Suprapubic skin (tissue), 4 donors: Measurements from ENCODE around the gene TTC36. TPM values are rescaled to one million over a fixed set of nuclear protein-coding genes. Genes with fewer than 3 reads are reported as not detected.

Experiments used
- DNase-seq, 2 donors: peaks; one replicate each; pipeline ENCODE4 v3.0.0-alpha.2; 2019; ENCODE audit warnings: low spot score in 2 of 2
- H3K27ac ChIP-seq: fragments of 200-600 bp; sonication (generic); one replicate; pipeline ENCODE4 v1.5.1; 2019
- H3K27me3 ChIP-seq: fragments of 200-600 bp; sonication (generic); one replicate; pipeline ENCODE4 v1.5.1; 2019
- H3K36me3 ChIP-seq: fragments of 200-600 bp; sonication (generic); one replicate; pipeline ENCODE4 v1.5.1; 2019
- H3K4me1 ChIP-seq: fragments of 200-600 bp; sonication (generic); one replicate; pipeline ENCODE4 v1.5.1; 2019
- H3K4me3 ChIP-seq: fragments of 200-600 bp; sonication (generic); one replicate; pipeline ENCODE4 v1.5.1; 2019; ENCODE audit warnings: mild to moderate bottlenecking
- H3K9me3 ChIP-seq: fragments of 200-600 bp; sonication (generic); one replicate; pipeline ENCODE4 v1.5.1; 2019
- CTCF ChIP-seq, 2 donors: fragments of 200-600 bp in 1 of 2; fragments of 450-650 bp in 1 of 2; sonication (generic) in 1 of 2; IDR thresholded peaks; one replicate each; pipeline ENCODE4 v1.5.1; 2016 to 2019; ENCODE audit warnings: antibody characterized with exemption in 2 of 2, mild to moderate bottlenecking in 1 of 2, moderate library complexity in 1 of 2
- EP300 ChIP-seq: sonication (generic); formaldehyde crosslinking; IDR thresholded peaks from one replicate; pipeline ENCODE4 v1.6.1; 2017; ENCODE audit warnings: antibody characterized with exemption
- POLR2A ChIP-seq, 2 donors: fragments of 450-650 bp; IDR thresholded peaks; one replicate each; pipeline ENCODE4 v1.6.1; 2017; ENCODE audit warnings: antibody characterized with exemption in 2 of 2, mild to moderate bottlenecking in 2 of 2, moderate library complexity in 2 of 2
- POLR2AphosphoS5 ChIP-seq, 3 donors: sonication (generic); formaldehyde crosslinking; IDR thresholded peaks; one replicate each; pipeline ENCODE4 v1.6.1; 2017; ENCODE audit warnings: antibody characterized with exemption in 3 of 3
- WGBS: methylation state at CpG from one replicate; pipeline ENCODE4 v1.1.5; 2018; 5-methylcytosine and 5-hydroxymethylcytosine counted together
- total RNA-seq, 4 donors: library from RNA; depleted of rRNA; stranded (reverse); fragments of >200 nt; gene quantifications; one replicate each; pipeline ENCODE4 v1.1.0, GENCODE V29; 2016

Gene TTC36
- total RNA-seq, 4 donors from 2014 or later: 3.0 TPM; not detected in 3

DNA sequence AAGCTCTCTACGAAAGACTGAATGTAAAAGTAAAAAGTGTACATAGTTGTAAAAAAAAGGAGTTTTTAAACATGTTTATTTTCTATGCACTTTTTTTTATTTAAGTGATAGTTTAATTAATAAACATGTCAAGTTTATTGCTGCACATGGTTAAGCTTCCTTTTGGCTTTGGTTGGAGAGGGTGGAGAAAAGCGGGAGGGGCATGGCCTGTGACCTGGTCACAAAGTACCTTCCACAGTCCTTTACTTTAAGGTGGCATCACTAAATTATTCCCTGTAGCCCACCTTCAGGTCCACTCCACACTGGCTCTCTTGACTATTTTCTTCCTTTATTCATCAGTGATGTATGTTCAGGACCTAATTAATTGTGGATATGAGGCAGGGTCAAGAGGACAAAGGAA, 586 bp upstream of the TTC36 start:
- no peak for DNase-seq
- H3K9me3 ChIP-seq: no peaks in the 10 kb centered on the region
- no peak overlapping the region for H3K4me3 ChIP-seq
- no peak overlapping the region for H3K27ac ChIP-seq
- 86% methylated on average over 2 of the region's 2 CpGs for WGBS
- peaks cover 29% of the 10 kb centered on the region for H3K36me3 ChIP-seq
- H3K27me3 ChIP-seq: no peaks in the 10 kb centered on the region
- peaks cover 42% of the 10 kb centered on the region for H3K4me1 ChIP-seq
- TF ChIP-seq CTCF (IDR thresholded peaks at IDR 0.05) (no peak), POLR2AphosphoS5 (IDR thresholded peaks at IDR 0.05) (no peak), EP300 (no peak), POLR2A (IDR thresholded peaks at IDR 0.05) (no peak)

DNA sequence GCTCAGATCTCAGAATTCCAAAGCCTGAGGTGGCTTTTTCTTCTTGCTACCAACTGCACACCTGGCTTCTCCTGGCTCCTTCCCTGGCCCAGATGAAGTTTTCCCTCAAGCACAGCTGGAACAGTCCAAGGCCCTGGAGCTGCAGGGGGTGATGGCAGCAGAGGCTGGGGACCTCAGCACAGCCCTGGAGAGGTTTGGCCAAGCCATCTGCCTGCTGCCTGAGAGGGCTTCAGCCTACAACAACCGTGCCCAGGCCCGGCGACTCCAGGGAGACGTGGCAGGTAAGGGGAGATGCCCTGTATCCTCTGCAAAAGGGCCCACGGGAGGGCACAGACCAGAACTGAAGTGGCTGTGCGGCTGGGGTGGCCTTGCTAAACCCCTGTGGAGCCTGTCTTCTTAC, 1.2 kb downstream of the TTC36 start:
- H3K36me3 ChIP-seq: peaks cover 12% of the 10 kb centered on the region

DNA sequence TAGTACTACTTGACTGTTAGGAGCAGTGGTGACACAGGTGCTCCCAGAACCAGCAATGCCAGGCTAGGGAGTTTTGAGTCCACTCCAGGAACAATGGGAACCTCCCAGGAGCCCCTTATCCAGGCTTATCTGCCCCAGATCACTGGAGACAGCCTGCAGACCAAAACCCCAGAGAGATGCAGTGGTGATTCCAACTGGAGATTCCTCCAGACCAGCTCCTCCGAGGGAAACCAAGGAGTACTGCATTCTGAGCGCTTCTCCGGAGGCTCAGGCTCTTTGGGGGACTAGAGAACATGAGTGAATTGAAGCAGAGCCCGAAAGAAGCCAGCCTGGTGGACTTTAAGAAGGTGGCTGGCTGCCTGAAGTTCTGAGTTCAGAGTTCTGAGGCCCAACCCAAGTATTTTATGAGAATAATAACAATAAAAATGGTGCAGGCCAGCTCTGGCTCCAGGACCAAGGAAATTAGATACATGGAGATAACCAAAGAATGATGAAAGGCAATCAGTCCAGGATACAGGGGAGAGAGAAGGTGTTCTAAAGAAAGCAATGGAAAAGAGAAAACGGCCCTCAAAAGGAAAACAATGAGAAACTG, 2.4 kb downstream of the TTC36 start:
- H3K9me3 ChIP-seq: no peaks in the 10 kb centered on the region
- peaks cover 36% of the 10 kb centered on the region for H3K4me1 ChIP-seq
- H3K27ac ChIP-seq: no peak overlapping the region
- TF ChIP-seq CTCF (IDR thresholded peaks at IDR 0.05): no peak
- no peak for TF ChIP-seq POLR2A (IDR thresholded peaks at IDR 0.05)
- no peak for TF ChIP-seq EP300
- no peak for TF ChIP-seq POLR2AphosphoS5 (IDR thresholded peaks at IDR 0.05)
- DNase-seq: no peak
- H3K36me3 ChIP-seq: peaks cover 5% of the 10 kb centered on the region
- WGBS: 76% methylated on average over 5 of the region's 5 CpGs
- H3K4me3 ChIP-seq: peak overlapping the region; percentile 96
- no peaks in the 10 kb centered on the region for H3K27me3 ChIP-seq

More for the DNA sequence above, 1.2 kb downstream of the TTC36 start:
- peaks cover 45% of the 10 kb centered on the region for H3K4me1 ChIP-seq
- 90% methylated on average over 6 of the region's 6 CpGs for WGBS
- peak in 1 of 2 donors; percentile 62 for DNase-seq
- no peak for TF ChIP-seq POLR2AphosphoS5 (IDR thresholded peaks at IDR 0.05)
- TF ChIP-seq EP300: no peak
- TF ChIP-seq CTCF (IDR thresholded peaks at IDR 0.05): no peak
- no peak for TF ChIP-seq POLR2A (IDR thresholded peaks at IDR 0.05)
- H3K27ac ChIP-seq: no peak overlapping the region
- H3K4me3 ChIP-seq: no peak overlapping the region
- H3K9me3 ChIP-seq: no peaks in the 10 kb centered on the region
- H3K27me3 ChIP-seq: no peaks in the 10 kb centered on the region

DNA sequence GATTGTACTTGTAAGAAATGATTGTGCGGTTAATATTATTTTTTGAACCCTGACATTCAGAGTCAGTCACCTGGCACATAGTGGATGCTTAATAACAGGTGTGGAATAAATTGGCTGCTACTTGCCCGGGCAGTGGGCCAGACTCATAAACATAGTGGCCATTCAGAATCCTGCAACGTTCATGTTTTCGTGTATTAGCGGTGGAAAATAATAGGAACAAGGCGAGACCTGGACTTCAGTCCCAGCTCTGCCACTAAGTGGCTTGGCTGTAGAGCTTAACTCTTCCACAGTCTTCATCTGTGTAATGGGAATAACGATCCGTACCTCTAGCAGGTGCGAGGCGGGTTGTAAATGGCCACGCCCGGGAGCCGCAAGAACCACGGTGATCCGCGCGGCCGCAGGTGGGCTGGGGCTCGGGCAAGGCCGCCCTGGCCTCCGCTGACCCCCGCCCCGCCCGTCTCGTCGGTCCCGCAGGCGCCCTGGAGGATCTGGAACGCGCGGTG, 3.0 kb downstream of the TTC36 start:
- Histone ChIP-seq H3K9me3 (no peaks in the 10 kb centered on the region), H3K36me3 (peaks cover 8% of the 10 kb centered on the region), H3K27me3 (no peaks in the 10 kb centered on the region), H3K4me1 (peaks cover 33% of the 10 kb centered on the region), H3K4me3 (peak overlapping the region; percentile 96), H3K27ac (peak overlapping the region; percentile 77)
- 4% methylated on average over 18 of the region's 31 CpGs for WGBS
- no peak for TF ChIP-seq POLR2A (IDR thresholded peaks at IDR 0.05)
- TF ChIP-seq EP300: no peak
- no peak for TF ChIP-seq CTCF (IDR thresholded peaks at IDR 0.05)
- TF ChIP-seq POLR2AphosphoS5 (IDR thresholded peaks at IDR 0.05): no peak
- no peak for DNase-seq

- Histone ChIP-seq H3K27me3 (no peaks in the 10 kb centered on the region), H3K36me3 (peaks cover 12% of the 10 kb centered on the region), H3K27ac (peak within 1 kb of the TSS; percentile 77), H3K4me1 (peaks cover 33% of the 10 kb centered on the region), H3K4me3 (peak within 1 kb of the TSS; percentile 96), H3K9me3 (no peaks in the 10 kb centered on the region)
- peak in 1 of 2 donors; percentile 73 for DNase-seq
- TF ChIP-seq POLR2A (IDR thresholded peaks at IDR 0.05): no peak
- no peak for TF ChIP-seq POLR2AphosphoS5 (IDR thresholded peaks at IDR 0.05)
- TF ChIP-seq CTCF (IDR thresholded peaks at IDR 0.05): no peak
- no peak for TF ChIP-seq EP300
- WGBS: 5% methylated on average over 23 of the region's 94 CpGs
Observed at GRCh38 chr11:118530683-118531596, 3.7 kb downstream of the TTC36 start, which contains the start of gene TMEM25. TSS of gene TMEM25 (plus strand) at chr11:118531192. CDS start at chr11:118531802, 610 bp downstream.
